GM21381 (cell line): Measurements from ENCODE around the gene NAGLU.

ENCODE experiments used
- ATAC-seq: cut with Tn5 transposase; IDR thresholded peaks from one replicate; pipeline ENCODE4 v1.9.1; 2021; ENCODE audit warnings: mild to moderate bottlenecking, moderate library complexity; ENCODE audit not compliant: unreplicated experiment

The NAGLU gene

GRCh38 chr17:42536048-42536371 is at the start of gene NAGLU:
Gene NAGLU, plus strand, starts transcription at chr17:42536241. Its CDS starts 32 bp downstream, at chr17:42536273.
- peak; percentile 78 for ATAC-seq

- no peak for ATAC-seq
Measured at GRCh38 chr17:42488032-42488431, 48.0 kb upstream of the NAGLU start.

- no peak for ATAC-seq
Measured at GRCh38 chr17:42493319-42493718, 42.7 kb upstream of the NAGLU start.

- no peak for ATAC-seq
Measured at GRCh38 chr17:42494673-42495072, 41.4 kb upstream of the NAGLU start.

GRCh38 chr17:42498828-42499227 is 37.2 kb upstream of the NAGLU start:
- no peak for ATAC-seq

GRCh38 chr17:42502091-42502490 is 34.0 kb upstream of the NAGLU start:
- ATAC-seq: no peak

GRCh38 chr17:42502926-42503325 is 33.1 kb upstream of the NAGLU start:
- ATAC-seq: no peak

GRCh38 chr17:42507671-42508070 is 28.4 kb upstream of the NAGLU start:
- no peak for ATAC-seq

- no peak for ATAC-seq
Measured at GRCh38 chr17:42508426-42509165, 27.4 kb upstream of the NAGLU start.

- no peak for ATAC-seq
Measured at GRCh38 chr17:42509409-42509808, 26.6 kb upstream of the NAGLU start.

- no peak for ATAC-seq
Measured at GRCh38 chr17:42509841-42510240, 26.2 kb upstream of the NAGLU start.

- ATAC-seq: no peak
Measured at GRCh38 chr17:42512246-42512645, 23.8 kb upstream of the NAGLU start.

- ATAC-seq: no peak
Measured at GRCh38 chr17:42512733-42513251, 23.2 kb upstream of the NAGLU start.

GRCh38 chr17:42513686-42514085 is 22.4 kb upstream of the NAGLU start:
- ATAC-seq: no peak

- ATAC-seq: no peak
Measured at GRCh38 chr17:42514279-42514678, 21.8 kb upstream of the NAGLU start.

GRCh38 chr17:42514867-42515266 is 21.2 kb upstream of the NAGLU start:
- no peak for ATAC-seq

- no peak for ATAC-seq
Measured at GRCh38 chr17:42517516-42517915, 18.5 kb upstream of the NAGLU start.

- ATAC-seq: no peak
Measured at GRCh38 chr17:42518046-42518754, 17.8 kb upstream of the NAGLU start.

GRCh38 chr17:42518755-42519545 is 17.1 kb upstream of the NAGLU start:
- ATAC-seq: no peak

- no peak for ATAC-seq
Measured at GRCh38 chr17:42519546-42520491, 16.2 kb upstream of the NAGLU start.
